HepG2 (cell line): Measurements from ENCODE around the gene RMDN2. TPM values are rescaled to one million over a fixed set of nuclear protein-coding genes. Genes with fewer than 3 reads are reported as not detected.

Source experiments
- ATAC-seq: fragments of 200-7000 bp; cut with Tn5 transposase; 3 replicates; pipeline ENCODE4 v1.9.1; 2020; ENCODE audit warnings: mild to moderate bottlenecking, moderate library complexity
- BruUV-seq: library from RNA; stranded (reverse); fragments of 400-500 nt; replicated peaks from 2 replicates; lab custom pipeline; 2021; lab: Mats Ljungman, UMichigan
- CTCF ChIA-PET: fragments of 300-600 bp; formaldehyde crosslinking; extraction: SDS; loops from one replicate; lab custom pipeline; 2021; ENCODE audit warnings: low total read pairs, inconsistent platforms, low intra/inter-chr PET ratio; lab: Yijun Ruan, JAX
- POLR2A ChIA-PET: fragments of 350-600 bp; sonication (Branson Sonifier 250); formaldehyde crosslinking; loops from one replicate; lab custom pipeline; 2020; ENCODE audit warnings: antibody characterized with exemption, inconsistent platforms; lab: Yijun Ruan, JAX
- DNase-seq: peaks from one replicate; pipeline ENCODE4 v3.0.0-alpha.2; 2015; ENCODE audit warnings: low spot score
- FAIRE-seq: peaks from 3 replicates; lab custom pipeline; 2011; peaks lifted over from hg19 to GRCh38; lab: Jason Lieb, UNC
- H2AFZ ChIP-seq: one replicate; pipeline ENCODE4 v1.6.1; 2011; ENCODE audit warnings: low read length, inconsistent platforms
- H3K27ac ChIP-seq: fragments of 300-600 bp; 3 replicates; pipeline ENCODE4 v1.8.0; 2011; ENCODE audit warnings: mixed run types, mild to moderate bottlenecking, mixed read lengths, low read length, inconsistent platforms; ENCODE audit not compliant: insufficient read depth; ENCODE audit errors: extremely low read length
- H3K27me3 ChIP-seq, 2 experiments: fragments of 200-600 bp in 1 of 2; 2 replicates in 1 of 2; 3 replicates in 1 of 2; pipeline versions ENCODE4 v1.6.0 to v1.8.0; 2011; ENCODE audit warnings: low read length in 2 of 2, mild to moderate bottlenecking in 2 of 2, moderate library complexity in 2 of 2, inconsistent platforms in 1 of 2; ENCODE audit not compliant: insufficient read depth in 2 of 2, control insufficient read depth in 1 of 2
- H3K36me3 ChIP-seq, 2 experiments: fragments of 200-600 bp in 1 of 2; replicated peaks in 1 of 2; 2 replicates in 1 of 2; 3 replicates in 1 of 2; pipeline versions ENCODE4 v1.5.1 to v1.8.0; 2011; ENCODE audit warnings: low read length in 2 of 2, inconsistent platforms in 1 of 2; ENCODE audit not compliant: insufficient read depth in 2 of 2, control insufficient read depth in 1 of 2
- H3K4me1 ChIP-seq: 2 replicates; pipeline ENCODE4 v1.5.1; 2012; ENCODE audit warnings: low read length, inconsistent platforms; ENCODE audit not compliant: insufficient read depth
- H3K4me2 ChIP-seq: 2 replicates; pipeline ENCODE4 v1.6.0; 2011; ENCODE audit warnings: low read depth, low read length, inconsistent platforms
- H3K4me3 ChIP-seq, 3 experiments: fragments of 200-600 bp in 1 of 3; sonication (generic), shearing (Covaris generic) in 1 of 3; replicated peaks in 1 of 3; 2 replicates each; pipeline ENCODE4 v1.5.1; 2011 to 2016; ENCODE audit warnings: low read length in 3 of 3, inconsistent platforms in 2 of 3, low read depth in 2 of 3, mild to moderate bottlenecking in 2 of 3, control low read depth in 1 of 3, mixed read lengths in 1 of 3; ENCODE audit not compliant: insufficient read depth in 1 of 3
- H3K79me2 ChIP-seq: one replicate; pipeline ENCODE4 v1.6.1; 2011; ENCODE audit warnings: low read length, inconsistent platforms; ENCODE audit not compliant: insufficient read depth
- H3K9ac ChIP-seq: 2 replicates; pipeline ENCODE4 v1.6.0; 2011; ENCODE audit warnings: mild to moderate bottlenecking, low read depth, low read length, inconsistent platforms; ENCODE audit not compliant: insufficient read depth
- H3K9me3 ChIP-seq: 2 replicates; pipeline ENCODE4 v1.5.1; 2012; ENCODE audit warnings: mild to moderate bottlenecking, low read length
- H4K20me1 ChIP-seq: 2 replicates; pipeline ENCODE4 v1.6.0; 2011; ENCODE audit warnings: inconsistent platforms, mild to moderate bottlenecking, low read length, moderate library complexity; ENCODE audit not compliant: insufficient read depth
- ELF4 ChIP-seq: sonication (generic); formaldehyde crosslinking; IDR thresholded peaks from 2 replicates; pipeline ENCODE4 v1.5.0; 2020; ENCODE audit warnings: missing genetic modification reagents, mild to moderate bottlenecking, moderate library complexity, borderline replicate concordance
- FIP1L1 ChIP-seq: fragments of 200-400 bp; formaldehyde crosslinking; IDR thresholded peaks from 2 replicates; pipeline ENCODE4 v1.6.1; 2018; ENCODE audit warnings: low read depth, mild to moderate bottlenecking, low read length, moderate library complexity, borderline replicate concordance; ENCODE audit not compliant: insufficient read depth
- HDAC1 ChIP-seq: sonication (generic); formaldehyde crosslinking; IDR thresholded peaks from 2 replicates; pipeline ENCODE4 v1.5.1; 2020; ENCODE audit warnings: mild to moderate bottlenecking, missing genetic modification reagents
- MED13 ChIP-seq: sonication (generic); formaldehyde crosslinking; IDR thresholded peaks from 2 replicates; pipeline ENCODE4 v1.5.0; 2020; ENCODE audit warnings: missing genetic modification reagents
- SATB2 ChIP-seq: sonication (generic); formaldehyde crosslinking; IDR thresholded peaks from 2 replicates; pipeline ENCODE4 v1.5.0; 2020; ENCODE audit warnings: missing genetic modification reagents
- SP4 ChIP-seq: sonication (generic); formaldehyde crosslinking; IDR thresholded peaks from 2 replicates; pipeline ENCODE4 v1.8.1; 2023; ENCODE audit warnings: mild to moderate bottlenecking, missing genetic modification reagents
- ZKSCAN5 ChIP-seq: sonication (generic); formaldehyde crosslinking; IDR thresholded peaks from 2 replicates; pipeline ENCODE4 v1.5.1; 2020; ENCODE audit warnings: mild to moderate bottlenecking, missing genetic modification reagents
- ZNF251 ChIP-seq: sonication (generic); formaldehyde crosslinking; IDR thresholded peaks from 2 replicates; pipeline ENCODE4 v1.9.0; 2021; ENCODE audit warnings: mild to moderate bottlenecking, missing genetic modification reagents
- ZNF782 ChIP-seq: sonication (generic); formaldehyde crosslinking; IDR thresholded peaks from 2 replicates; pipeline ENCODE4 v1.4.0; 2020; ENCODE audit warnings: missing genetic modification reagents, mild to moderate bottlenecking, borderline replicate concordance
- ZNF788 ChIP-seq: sonication (generic); formaldehyde crosslinking; IDR thresholded peaks from 2 replicates; pipeline ENCODE4 v1.5.0; 2020; ENCODE audit warnings: mild to moderate bottlenecking, missing genetic modification reagents, borderline replicate concordance
- WGBS: methylation state at CpG from one replicate; pipeline ENCODE4 v1.1.6; 2017; ENCODE audit warnings: low lambda C conversion rate; 5-methylcytosine and 5-hydroxymethylcytosine counted together
- in situ Hi-C: cut with HindIII; loops from 2 replicates; pipeline ENCODE4 v1.10.0; 2017; ENCODE audit warnings: low pct_unique_long_range_greater_than_20kb; ENCODE audit not compliant: extremely low pct_ligation_motif_present
- intact Hi-C: fragments of 100-400 bp; cut with micrococcal nuclease; formaldehyde crosslinking; loops from one replicate; pipeline ENCODE4 v1.10.0; 2022; ENCODE audit not compliant: unreplicated experiment
- polyA plus RNA-seq, 8 experiments: library from polyadenylated mRNA; depleted of rRNA in 3 of 8; stranded (reverse) in 7 of 8; unstranded in 1 of 8; fragments of >200 nt; fragmentation: Illumina TruSeq in 4 of 8; extraction: Trizol in 4 of 8; gene quantifications; 2 replicates each; pipeline versions ENCODE4 v1.2.1 to v1.2.3, GENCODE V29; 2011 to 2016; ENCODE audit warnings: low read depth in 4 of 8, missing spikeins in 1 of 8, mixed read lengths in 1 of 8; ENCODE audit not compliant: insufficient read depth in 1 of 8
- total RNA-seq, 5 experiments: library from RNA; depleted of rRNA; stranded (reverse); fragments of >200 nt; fragmentation: Illumina TruSeq; extraction: Trizol; gene quantifications; 2 replicates each; pipeline ENCODE4 v1.2.3, GENCODE V29; 2016; ENCODE audit warnings: low read depth in 1 of 5
- TF ChIP-seq, protein P1 (sequence below): sonication (generic); formaldehyde crosslinking; conservative IDR thresholded peaks from 2 replicates; pipeline ENCODE4 v1.4.0; 2020; ENCODE audit warnings: mild to moderate bottlenecking, missing genetic modification reagents, moderate library complexity
- TF ChIP-seq, protein P2 (sequence below): sonication (generic); formaldehyde crosslinking; IDR thresholded peaks from 2 replicates; pipeline ENCODE4 v1.4.0; 2020; ENCODE audit warnings: low read depth, mild to moderate bottlenecking, missing genetic modification reagents
- TF ChIP-seq, protein P3 (sequence below): IDR thresholded peaks from 2 replicates; pipeline ENCODE4 v1.6.1; 2016; ENCODE audit warnings: low read depth, missing genetic modification reagents, missing compliant biosample characterization
- TF ChIP-seq, protein P4 (sequence below): IDR thresholded peaks from 2 replicates; pipeline ENCODE4 v1.6.1; 2016; ENCODE audit warnings: mild to moderate bottlenecking

Gene RMDN2
- total and polyA plus RNA-seq, 2 of the 13 experiments (the other 11 are each of a cell fraction or from before 2014, with no cell fraction given), result 2.3 to 8.9 TPM

DNA sequence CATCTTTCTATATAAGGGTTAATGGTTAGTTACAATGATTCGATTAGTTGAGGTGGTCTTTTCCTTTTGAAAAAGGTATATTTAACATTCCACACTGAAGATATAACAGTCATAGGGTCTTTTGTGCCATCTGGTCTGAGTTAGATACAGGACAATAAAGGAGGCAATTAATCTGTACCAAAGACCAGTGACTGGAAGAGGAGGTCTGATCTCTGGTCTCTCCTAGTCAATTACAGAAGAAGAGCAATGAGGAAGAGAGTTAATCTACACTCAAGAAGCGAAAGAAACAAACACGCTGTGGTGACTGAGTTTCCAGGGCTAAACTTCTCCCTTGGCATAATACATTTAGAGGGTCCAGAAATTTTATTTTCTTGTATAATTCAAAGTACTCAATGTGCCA is 20.7 kb upstream of the RMDN2 start:
- DNase-seq (no peak), ATAC-seq (no peak), FAIRE-seq (no peak)
- intact Hi-C loops, result no loop called here
- Histone ChIP-seq H3K79me2 (no peaks in the 10 kb centered on the region), H4K20me1 (no peaks in the 10 kb centered on the region), H3K27me3 (no peaks in the 10 kb centered on the region), H3K9ac (no peak overlapping the region), H2AFZ (no peak overlapping the region), H3K4me1 (no peaks in the 10 kb centered on the region), H3K9me3 (no peaks in the 10 kb centered on the region), H3K36me3 (no peaks in the 10 kb centered on the region), H3K27ac (no peak overlapping the region), H3K4me3 (no peak overlapping the region), H3K4me2 (no peak overlapping the region)
- 47% methylated on average over 3 of the region's 3 CpGs for WGBS
- POLR2A ChIA-PET, result no interaction called here
- CTCF ChIA-PET, result no interaction called here
- in situ Hi-C loops, result no loop called here
- no TSS peak for BruUV-seq
- TF ChIP-seq, protein P1, sequence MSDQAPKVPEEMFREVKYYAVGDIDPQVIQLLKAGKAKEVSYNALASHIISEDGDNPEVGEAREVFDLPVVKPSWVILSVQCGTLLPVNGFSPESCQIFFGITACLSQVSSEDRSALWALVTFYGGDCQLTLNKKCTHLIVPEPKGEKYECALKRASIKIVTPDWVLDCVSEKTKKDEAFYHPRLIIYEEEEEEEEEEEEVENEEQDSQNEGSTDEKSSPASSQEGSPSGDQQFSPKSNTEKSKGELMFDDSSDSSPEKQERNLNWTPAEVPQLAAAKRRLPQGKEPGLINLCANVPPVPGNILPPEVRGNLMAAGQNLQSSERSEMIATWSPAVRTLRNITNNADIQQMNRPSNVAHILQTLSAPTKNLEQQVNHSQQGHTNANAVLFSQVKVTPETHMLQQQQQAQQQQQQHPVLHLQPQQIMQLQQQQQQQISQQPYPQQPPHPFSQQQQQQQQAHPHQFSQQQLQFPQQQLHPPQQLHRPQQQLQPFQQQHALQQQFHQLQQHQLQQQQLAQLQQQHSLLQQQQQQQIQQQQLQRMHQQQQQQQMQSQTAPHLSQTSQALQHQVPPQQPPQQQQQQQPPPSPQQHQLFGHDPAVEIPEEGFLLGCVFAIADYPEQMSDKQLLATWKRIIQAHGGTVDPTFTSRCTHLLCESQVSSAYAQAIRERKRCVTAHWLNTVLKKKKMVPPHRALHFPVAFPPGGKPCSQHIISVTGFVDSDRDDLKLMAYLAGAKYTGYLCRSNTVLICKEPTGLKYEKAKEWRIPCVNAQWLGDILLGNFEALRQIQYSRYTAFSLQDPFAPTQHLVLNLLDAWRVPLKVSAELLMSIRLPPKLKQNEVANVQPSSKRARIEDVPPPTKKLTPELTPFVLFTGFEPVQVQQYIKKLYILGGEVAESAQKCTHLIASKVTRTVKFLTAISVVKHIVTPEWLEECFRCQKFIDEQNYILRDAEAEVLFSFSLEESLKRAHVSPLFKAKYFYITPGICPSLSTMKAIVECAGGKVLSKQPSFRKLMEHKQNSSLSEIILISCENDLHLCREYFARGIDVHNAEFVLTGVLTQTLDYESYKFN, result no peak
- TF ChIP-seq MED13 (CRISPR knock-in tag) (no peak), FIP1L1 (no peak), ELF4 (CRISPR knock-in tag) (no peak), ZNF788 (CRISPR knock-in tag) (no peak), ZNF251 (CRISPR knock-in tag) (no peak), ZNF782 (CRISPR knock-in tag) (no peak), HDAC1 (CRISPR knock-in tag) (no peak), SATB2 (CRISPR knock-in tag) (no peak), ZKSCAN5 (no peak), SP4 (CRISPR knock-in tag) (no peak)
- TF ChIP-seq, protein P2, sequence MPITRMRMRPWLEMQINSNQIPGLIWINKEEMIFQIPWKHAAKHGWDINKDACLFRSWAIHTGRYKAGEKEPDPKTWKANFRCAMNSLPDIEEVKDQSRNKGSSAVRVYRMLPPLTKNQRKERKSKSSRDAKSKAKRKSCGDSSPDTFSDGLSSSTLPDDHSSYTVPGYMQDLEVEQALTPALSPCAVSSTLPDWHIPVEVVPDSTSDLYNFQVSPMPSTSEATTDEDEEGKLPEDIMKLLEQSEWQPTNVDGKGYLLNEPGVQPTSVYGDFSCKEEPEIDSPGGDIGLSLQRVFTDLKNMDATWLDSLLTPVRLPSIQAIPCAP (CRISPR knock-in tag), result no peak
- TF ChIP-seq, protein P3, sequence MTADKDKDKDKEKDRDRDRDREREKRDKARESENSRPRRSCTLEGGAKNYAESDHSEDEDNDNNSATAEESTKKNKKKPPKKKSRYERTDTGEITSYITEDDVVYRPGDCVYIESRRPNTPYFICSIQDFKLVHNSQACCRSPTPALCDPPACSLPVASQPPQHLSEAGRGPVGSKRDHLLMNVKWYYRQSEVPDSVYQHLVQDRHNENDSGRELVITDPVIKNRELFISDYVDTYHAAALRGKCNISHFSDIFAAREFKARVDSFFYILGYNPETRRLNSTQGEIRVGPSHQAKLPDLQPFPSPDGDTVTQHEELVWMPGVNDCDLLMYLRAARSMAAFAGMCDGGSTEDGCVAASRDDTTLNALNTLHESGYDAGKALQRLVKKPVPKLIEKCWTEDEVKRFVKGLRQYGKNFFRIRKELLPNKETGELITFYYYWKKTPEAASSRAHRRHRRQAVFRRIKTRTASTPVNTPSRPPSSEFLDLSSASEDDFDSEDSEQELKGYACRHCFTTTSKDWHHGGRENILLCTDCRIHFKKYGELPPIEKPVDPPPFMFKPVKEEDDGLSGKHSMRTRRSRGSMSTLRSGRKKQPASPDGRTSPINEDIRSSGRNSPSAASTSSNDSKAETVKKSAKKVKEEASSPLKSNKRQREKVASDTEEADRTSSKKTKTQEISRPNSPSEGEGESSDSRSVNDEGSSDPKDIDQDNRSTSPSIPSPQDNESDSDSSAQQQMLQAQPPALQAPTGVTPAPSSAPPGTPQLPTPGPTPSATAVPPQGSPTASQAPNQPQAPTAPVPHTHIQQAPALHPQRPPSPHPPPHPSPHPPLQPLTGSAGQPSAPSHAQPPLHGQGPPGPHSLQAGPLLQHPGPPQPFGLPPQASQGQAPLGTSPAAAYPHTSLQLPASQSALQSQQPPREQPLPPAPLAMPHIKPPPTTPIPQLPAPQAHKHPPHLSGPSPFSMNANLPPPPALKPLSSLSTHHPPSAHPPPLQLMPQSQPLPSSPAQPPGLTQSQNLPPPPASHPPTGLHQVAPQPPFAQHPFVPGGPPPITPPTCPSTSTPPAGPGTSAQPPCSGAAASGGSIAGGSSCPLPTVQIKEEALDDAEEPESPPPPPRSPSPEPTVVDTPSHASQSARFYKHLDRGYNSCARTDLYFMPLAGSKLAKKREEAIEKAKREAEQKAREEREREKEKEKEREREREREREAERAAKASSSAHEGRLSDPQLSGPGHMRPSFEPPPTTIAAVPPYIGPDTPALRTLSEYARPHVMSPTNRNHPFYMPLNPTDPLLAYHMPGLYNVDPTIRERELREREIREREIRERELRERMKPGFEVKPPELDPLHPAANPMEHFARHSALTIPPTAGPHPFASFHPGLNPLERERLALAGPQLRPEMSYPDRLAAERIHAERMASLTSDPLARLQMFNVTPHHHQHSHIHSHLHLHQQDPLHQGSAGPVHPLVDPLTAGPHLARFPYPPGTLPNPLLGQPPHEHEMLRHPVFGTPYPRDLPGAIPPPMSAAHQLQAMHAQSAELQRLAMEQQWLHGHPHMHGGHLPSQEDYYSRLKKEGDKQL (CRISPR knock-in tag), result no peak
- TF ChIP-seq, protein P4, sequence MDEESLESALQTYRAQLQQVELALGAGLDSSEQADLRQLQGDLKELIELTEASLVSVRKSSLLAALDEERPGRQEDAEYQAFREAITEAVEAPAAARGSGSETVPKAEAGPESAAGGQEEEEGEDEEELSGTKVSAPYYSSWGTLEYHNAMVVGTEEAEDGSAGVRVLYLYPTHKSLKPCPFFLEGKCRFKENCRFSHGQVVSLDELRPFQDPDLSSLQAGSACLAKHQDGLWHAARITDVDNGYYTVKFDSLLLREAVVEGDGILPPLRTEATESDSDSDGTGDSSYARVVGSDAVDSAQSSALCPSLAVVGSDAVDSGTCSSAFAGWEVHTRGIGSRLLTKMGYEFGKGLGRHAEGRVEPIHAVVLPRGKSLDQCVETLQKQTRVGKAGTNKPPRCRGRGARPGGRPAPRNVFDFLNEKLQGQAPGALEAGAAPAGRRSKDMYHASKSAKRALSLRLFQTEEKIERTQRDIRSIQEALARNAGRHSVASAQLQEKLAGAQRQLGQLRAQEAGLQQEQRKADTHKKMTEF (CRISPR knock-in tag), result no peak
